GM18868 (cell line): ENCODE measurements around the gene TRPM3.
"Not testable (repeated sequence)": the region's sequence is repeated elsewhere in the genome, so short reads cannot be mapped to it uniquely, and the experiment has no call there.

Experiments used
- ATAC-seq: cut with Tn5 transposase; IDR thresholded peaks from one replicate; pipeline ENCODE4 v1.9.1; 2021; ENCODE audit warnings: mild to moderate bottlenecking, moderate library complexity; ENCODE audit not compliant: unreplicated experiment

Gene TRPM3

DNA sequence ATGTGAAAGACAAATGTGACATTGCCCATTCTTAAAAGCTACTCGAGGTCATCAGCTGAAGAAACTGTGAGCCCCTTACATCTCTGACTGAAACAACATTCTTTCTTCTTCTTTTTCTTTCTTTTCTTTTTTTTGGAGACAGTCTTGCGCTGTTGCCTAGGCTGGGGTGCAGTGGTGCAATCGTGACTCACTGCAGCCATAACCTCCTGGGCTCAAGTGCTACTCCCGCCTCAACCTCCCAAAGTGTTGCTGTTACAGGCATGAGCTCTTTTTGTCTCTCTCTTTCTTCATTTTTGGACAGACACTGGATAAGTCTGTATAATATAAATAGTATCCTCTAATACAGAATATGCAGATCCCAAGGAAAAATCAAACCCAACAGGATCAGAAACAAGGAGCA is 443.3 kb downstream of the TRPM3 start:
- ATAC-seq: no peak

DNA sequence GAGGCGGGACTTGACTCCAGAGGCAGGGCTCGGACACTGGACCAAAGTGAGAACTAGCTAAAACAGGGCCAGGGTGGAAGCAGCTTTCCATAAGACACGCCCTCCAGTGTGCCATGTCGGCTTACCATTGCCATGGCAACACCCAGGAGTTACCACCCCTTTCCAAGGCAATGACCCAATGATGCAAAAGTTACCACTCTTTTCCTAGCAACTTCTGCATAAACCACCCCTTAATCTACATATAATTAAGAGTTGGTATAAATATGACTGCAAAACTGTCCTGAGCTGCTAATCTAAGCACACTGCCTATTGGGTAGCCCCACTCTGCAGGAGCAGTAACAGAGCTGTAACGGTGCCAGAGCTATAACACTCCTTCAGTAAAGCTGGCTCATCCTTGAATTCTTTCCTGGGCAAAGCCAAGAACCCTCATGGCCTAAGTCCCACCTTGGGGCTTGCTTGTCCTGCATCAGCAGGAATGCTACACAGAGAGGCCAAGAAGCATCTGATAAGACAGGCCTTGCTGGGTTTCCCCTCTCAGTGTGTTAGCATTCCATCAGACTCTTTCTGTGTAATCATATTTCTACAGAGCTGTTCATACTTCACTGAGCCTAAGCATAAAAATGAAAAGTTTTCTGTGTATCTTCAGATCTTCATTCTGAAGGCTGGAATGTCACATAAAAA is 444.2 kb downstream of the TRPM3 start:
- no peak for ATAC-seq

DNA sequence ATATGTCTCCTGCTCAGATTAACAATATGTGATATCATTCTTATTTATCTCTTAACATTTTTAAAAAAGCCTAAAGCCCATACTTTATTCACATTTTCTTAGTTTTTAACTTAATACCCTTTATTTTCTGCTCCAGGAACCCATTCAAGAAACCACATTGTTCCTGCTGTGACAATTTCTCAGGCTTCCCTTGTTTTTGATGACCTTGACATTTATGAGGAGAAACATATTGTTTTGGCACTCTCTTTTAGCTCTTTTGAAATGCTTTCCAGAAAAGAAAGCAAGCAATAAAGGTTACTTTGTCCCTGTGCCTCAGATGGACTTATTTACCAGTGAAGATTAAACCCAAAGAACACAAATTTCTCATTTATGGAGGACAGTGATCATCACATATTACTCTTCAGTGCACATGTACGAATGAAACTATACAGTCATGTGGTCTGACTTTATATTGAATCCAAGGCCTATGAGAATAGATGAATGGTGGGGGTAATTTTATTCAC is 445.5 kb downstream of the TRPM3 start:
- ATAC-seq: no peak

DNA sequence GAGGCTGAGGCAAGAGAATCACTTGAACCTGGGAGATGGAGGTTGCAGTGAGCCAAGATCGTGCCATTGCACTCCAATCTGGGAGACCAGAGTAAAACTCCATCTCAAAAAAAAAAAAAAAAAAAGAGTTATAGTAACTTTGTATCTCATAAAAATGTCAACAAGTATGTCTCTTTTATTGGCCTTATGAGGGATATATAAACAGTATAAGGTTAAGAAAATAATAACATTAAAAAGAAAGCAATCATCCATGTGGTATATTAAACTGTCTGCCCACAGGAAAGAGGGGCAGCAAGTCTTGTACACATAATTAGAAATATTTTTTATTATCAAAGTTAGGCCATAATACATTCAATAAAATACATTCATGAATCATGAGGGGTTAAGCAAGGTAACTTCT is 447.6 kb downstream of the TRPM3 start:
- no peak for ATAC-seq

DNA sequence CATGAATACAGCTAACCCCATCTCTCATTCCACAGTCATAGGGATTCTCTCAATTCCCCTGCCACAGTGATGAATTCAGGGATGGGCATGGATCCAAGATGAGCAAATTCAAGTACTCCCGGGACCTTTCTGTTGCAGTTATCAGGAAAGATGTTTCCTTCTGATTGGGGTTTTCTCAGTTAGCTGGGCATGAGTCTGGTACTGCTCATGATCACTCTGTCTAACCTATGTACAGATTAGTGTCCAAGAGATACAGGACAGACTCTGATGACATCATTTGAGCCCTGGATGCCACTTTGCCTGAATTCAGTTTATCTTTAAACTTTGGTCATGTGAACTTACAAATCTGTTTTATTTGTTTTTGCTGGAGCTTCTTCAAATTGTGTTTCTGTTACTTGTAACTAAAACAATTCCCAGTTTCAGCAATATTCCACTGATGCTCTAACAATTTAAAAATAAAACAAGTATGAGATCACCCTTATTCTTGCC is 449.2 kb downstream of the TRPM3 start:
- no peak for ATAC-seq

DNA sequence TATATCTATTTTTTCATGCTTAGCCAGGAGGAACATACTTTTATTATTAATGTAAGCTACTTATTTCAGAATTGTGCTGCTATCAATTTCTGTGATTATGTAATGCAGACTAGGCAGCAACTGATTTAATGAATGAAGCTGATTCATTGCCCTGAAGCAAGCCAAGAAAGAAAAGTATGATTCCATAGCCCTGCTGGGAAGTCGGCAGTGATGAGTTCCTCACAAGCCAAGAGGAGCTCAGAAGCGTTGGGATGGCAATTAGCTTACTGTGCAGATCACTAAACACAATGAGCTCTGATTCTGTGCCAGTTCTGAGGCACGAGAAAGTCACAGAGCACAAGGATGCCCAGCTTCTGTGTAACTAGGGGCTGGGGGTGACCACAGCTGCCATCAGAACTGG is 452.7 kb downstream of the TRPM3 start:
- ATAC-seq: no peak

DNA sequence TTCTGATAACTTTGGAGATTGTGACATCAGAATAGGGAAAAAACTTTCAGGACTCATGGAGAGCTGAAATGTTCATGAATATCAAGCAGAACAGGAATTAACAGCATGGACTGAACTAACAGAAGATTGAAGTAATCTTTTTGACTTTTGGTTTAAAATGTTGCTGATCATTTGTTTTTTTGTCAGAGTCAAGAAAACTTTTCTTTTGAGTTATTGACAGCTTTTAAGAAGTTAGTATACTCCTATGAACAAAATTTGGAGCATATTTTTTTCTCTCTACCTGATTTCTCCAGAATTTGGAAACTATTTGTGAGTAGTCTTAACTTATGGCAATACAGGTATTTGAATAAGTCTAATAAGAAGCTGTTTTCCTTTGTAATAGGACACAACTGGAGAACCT is 462.7 kb downstream of the TRPM3 start:
- ATAC-seq: no peak

DNA sequence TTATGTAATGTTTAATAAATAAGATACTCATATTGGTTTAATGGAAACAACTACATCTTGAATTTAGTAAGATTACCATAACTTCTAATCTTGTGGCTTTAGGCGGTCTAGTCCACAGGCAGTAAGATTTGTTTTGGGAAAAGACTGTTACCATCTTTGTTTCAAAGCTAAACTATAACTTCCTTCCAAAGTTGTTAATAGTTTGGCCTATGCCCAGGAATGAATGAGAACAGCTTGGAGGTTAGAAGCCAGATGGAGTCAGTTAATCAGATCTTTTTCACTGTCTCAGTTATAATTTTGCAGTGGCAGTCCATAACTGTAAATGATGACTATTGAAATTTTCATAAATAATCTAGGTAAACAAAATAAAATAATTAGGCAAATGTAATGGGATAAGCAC is 465.1 kb downstream of the TRPM3 start:
- no peak for ATAC-seq

DNA sequence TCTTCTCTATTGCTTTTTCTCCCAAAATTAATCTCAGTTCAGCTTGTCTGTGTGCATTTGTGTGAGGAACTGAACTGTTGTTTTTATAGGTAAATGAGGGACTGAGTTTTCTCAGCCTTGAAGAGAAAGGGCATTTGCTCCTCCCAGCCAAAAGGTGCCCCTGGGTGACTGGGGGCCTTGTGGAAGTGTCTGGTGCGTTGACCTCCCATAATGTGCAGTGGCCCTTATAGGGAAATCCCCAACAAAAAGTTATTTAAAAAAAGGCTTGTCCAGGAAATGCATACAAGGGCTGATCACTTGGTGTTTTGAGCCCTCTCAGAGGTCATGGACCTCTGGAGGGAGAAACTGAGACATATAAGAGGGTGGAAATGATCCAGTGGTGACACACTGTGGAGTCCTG is 467.3 kb downstream of the TRPM3 start:
- ATAC-seq: no peak

DNA sequence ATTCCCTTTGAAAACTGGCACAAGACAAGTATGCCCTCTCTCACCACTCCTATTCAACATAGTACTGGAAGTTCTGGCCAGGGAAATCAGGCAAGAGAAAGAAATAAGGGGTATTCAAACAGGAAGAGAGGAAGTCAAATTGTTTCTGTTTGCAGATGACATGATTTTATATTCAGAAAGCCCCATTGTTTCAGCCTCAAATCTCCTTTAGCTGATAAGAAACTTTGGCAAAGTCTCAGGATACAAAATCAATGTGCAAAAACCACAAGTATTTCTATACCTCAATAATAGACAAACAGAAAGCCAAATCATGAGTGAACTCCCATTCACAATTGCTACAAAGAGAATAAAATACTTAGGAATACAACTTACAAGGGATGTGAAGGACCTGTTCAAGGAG is 476.8 kb downstream of the TRPM3 start:
- ATAC-seq: not testable (repeated sequence)

DNA sequence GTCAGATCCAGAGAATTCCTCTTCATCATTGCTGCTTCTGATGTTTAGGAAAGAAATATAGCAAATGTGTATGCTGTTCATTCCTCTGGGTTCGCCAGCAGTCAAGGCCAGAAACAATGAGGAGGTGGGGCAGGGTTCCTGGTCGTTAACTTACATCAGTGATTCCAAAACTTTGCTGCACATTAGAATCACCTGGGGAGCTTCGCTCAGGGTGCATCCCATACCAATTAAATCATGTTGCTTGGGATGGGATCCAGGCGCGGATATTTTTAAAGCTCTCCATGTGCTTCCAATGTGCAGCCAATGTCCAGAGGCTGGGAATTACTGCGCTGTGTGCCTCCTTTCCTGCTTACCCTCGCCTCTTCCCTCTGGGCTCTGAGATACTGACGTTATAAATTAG is 479.1 kb downstream of the TRPM3 start:
- ATAC-seq: no peak

DNA sequence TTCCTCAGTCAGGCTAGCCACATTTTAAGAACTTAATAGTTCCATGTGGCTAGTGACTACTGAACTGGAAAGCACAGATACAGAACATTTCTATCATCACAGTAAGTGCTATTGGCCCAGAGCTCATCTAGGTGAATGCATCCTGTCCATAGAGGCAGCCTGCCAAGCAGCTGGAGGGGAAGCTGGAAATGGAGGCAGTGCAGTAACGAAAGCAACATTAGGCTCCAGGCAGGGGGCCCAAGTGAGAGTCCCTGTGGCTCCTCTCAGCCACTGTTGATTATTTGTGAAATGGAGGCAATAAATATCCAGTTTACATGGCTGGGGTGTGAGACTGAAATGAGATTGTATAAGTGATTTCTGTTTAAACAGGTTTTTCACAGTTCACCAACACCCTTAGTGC is 479.8 kb downstream of the TRPM3 start:
- ATAC-seq: no peak

DNA sequence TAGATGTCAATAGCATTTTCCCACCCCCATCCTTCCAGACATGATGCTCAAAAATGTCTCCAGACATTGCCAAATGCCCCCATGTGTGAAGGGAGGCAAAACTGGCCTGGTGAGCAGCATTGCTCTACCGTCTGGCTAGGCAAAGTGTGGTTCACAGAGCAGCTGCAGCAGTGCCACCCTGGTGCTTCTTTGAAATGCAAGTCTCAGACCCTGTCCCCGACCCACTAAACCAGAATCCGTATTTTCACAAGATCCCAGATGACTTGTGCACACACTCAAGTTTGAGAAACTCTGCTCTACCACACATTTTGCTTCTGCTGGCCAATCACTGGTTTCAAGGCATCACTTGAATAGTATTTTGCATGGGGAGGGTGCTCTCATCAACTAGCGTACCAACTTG is 480.4 kb downstream of the TRPM3 start:
- no peak for ATAC-seq

DNA sequence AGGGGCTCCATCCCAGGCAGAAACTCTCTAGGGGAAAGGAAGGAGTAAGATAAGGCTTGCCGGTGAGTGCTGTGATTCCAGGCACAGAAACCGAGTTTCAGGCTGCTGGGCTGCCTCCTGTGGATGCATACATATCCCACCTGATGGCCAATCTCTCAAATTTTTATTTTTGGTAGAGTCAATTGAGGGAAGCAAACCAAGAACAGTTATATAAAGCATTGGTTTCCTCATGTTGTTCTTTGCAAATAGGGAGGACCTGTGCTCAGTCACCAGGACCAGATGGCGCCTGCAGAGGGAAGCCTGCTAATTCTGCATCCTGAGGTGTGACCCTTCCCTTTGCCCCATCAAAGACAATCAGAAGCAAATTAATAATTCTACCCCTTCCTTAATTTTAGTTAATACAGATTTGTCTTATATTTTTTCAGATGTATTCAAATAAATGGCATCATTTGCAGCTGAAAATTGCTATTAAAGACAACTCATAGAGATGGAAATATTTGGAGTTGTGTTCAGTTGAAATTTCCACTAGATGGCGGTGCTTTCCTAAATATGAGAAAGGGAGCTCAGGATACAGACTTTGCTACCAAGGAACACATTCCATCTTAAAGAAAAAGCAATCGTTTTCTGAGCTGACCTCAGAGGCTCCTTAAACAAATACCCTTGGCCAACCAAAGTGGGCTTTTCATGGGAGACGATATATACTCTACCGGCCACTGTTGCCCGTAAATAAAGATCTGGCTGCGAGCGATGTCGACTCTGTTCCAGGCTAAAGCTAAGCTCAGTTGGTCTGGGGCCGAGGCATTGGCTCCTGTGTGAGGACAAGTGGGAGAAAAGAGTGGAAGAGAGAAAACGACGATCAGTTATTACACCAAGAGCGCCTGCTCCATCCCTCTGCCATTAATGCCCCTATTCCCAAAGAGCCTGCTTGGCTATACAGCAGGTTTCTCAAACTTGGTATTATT is 481.3 kb downstream of the TRPM3 start:
- peak; percentile 60 for ATAC-seq

DNA sequence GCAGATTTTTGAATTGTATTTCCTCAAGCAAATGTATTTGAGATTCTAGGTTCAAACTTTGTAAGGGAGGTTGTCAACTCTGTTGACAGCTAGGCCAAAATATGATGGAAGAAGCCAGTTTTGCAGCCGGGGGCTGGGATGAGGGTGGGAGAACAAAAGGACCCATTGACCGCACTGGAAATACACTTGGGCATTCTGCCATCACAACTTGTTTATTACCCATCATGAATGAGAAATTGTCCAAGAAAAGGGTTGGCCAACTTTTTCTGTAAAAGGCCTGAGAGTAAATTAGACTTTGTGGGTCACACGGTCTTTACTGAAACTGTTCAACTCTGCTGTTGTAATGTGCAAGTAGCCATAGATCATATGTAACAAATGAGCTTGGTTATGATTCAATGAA is 485.6 kb downstream of the TRPM3 start:
- ATAC-seq: no peak

DNA sequence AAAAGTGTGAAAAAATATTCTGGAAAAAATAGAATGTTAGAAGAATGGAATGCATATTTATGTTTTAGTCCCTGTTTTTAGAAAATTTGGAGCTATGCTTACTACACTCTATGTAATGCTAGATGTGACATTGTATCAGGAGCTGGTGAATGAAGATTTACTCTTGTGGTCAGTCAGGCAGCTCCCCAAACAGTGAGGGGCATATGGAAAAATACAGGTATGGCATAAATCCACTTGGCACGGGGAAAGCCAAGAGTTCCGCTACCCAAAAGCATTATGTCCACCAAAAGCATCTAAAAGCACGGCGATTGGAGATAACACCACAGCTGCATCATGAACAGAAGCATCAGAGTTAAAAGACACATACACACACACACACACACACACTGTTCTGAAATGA is 486.7 kb downstream of the TRPM3 start:
- ATAC-seq: no peak

DNA sequence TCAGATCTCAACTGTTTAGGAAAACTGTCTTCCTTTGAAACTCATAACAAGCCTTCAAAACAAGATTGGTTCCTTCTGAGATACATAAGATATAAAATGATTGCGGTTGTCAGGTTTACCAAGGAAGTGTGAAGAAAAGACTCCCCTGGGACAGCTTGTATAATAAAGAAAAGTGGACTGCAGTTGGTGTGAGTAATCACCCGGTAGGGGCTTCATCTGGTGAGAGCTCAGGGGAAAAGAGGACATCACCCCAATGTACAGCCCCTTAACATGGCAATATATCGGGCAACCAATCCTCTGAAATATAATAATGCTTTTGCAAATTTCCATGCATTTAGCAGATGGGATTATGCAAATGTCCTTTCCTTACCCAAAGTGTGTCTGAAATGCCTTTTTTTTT is 490.4 kb downstream of the TRPM3 start:
- ATAC-seq: no peak

DNA sequence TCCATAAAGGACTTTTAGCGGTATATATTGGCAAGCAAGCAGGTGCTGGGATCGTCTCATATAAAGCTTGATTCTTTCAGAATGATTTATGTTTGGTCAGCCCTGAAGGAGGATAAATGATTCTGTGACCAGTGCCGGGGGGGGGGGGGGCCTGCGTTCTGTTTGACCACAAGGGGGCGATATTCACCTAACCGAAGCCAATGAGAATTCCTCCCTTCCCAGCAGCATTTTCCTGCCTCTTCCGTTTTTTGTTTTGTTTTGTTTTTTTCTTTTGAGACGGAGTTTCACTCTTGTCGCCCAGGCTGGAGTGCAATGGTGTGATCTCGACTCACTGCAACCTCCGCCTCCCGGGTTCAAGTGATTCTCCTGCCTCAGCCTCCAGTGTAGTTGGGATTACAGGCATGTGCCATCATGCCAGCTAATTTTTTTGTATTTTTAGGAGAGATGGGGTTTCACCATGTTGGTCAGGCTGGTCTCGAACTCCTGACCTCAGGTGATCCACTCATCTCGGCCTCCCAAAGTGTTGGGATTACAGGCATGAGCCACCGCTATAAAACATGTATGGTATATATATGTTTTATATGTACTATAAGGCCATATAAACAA is 492.2 kb downstream of the TRPM3 start:
- ATAC-seq: not testable (repeated sequence)

DNA sequence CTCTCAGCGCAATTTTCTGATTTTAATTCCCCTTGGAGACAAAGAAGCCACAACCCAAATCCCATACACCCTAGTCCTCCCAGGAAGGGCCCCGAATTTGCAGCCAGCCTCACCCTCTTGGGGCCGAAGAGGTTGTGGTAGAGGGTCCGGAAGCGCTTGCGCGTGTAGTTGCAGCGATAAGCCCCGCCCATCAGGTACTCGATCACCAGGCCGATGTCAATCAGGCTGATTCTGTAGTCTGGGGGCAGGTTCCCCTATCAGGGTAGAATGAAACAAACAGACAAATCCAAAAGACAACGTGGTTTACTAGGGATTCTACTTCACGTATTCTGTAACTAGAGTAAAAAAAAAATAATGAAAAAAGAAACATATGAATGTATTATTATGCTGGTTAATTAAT is 496.3 kb downstream of the TRPM3 start:
- no peak for ATAC-seq

DNA sequence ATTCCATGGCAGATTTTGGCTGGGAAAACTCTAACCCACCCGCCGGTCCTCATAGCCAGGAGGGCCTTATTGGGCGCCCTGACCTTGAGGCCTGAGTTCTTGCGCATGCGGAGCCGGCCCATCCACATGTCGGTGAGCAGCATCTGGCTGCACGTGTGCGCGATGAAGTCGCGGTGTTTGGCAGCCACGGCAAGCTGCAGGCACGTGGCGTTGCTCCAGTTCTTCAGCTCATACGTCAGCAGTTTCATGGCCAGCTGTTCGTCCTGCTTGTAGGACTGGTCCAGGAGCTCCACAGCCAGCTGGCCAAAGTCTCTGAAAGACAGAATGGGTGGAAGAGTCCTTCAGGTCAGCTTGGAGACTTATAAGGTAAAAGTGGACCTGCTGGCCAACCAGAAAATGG is 502.6 kb downstream of the TRPM3 start:
- no peak for ATAC-seq

DNA sequence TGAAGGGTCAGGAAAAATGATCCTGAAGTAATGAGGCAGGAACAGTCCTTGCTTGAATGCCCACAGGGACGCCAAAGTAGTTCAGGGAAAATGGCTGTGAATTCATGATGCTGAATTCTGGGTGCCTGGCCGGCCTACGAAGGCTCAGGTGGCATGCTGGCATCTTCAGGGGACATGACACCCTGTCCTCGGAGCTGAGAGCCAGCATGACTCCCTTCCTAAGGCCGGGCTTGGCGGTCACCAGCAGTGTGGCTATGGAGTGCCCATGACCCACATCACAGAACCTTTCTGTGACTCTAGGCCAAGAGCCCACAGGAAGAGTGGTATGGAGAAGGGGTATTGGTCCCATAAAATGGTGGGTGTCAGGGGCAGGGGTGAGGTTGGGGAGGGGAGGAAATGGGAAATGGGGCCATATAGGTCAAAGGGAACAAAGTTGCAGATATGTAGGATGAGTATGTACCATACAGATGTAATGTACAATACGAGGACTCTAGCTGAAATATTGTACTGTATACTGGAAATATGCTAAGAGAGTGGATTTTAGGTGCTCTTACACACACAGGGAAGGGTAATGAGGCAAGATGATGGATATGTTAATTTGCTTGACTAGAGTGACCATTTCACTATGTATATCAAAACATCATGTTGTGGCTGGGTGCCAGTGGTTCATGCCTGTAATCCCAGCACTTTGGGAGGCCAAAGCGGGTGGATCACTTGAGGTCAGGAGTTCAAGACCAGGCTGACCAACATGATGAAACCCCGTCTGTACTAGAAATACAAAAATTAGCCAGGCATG is 504.2 kb downstream of the TRPM3 start:
- ATAC-seq: no peak
